Upper lobe of left lung (tissue), 4 donors: ENCODE results near the gene SOST.

Experiments used
- CTCF ChIP-seq, 6 experiments: fragments of 450-650 bp in 4 of 6; fragments of 200-600 bp in 2 of 6; sonication (generic) in 2 of 6; IDR thresholded peaks; one replicate each; pipeline ENCODE4 v1.5.1; 2016 to 2019; ENCODE audit warnings: antibody characterized with exemption in 6 of 6
- EP300 ChIP-seq, 4 donors: sonication (generic); formaldehyde crosslinking; IDR thresholded peaks; one replicate each; pipeline ENCODE4 v1.5.1; 2017; ENCODE audit warnings: antibody characterized with exemption in 4 of 4, control low read depth in 2 of 4
- POLR2A ChIP-seq, 4 donors: fragments of 450-650 bp; IDR thresholded peaks; one replicate each; pipeline ENCODE4 v1.5.1; 2016 to 2017; ENCODE audit warnings: antibody characterized with exemption in 4 of 4, mild to moderate bottlenecking in 2 of 4
- POLR2AphosphoS5 ChIP-seq, 2 donors: sonication (generic); formaldehyde crosslinking; IDR thresholded peaks; one replicate each; pipeline ENCODE4 v1.5.1; 2017; ENCODE audit warnings: antibody characterized with exemption in 2 of 2

- no peak for TF ChIP-seq POLR2AphosphoS5 (IDR thresholded peaks at IDR 0.05)
- TF ChIP-seq CTCF (IDR thresholded peaks at IDR 0.05) = no peak
- no peak for TF ChIP-seq POLR2A (IDR thresholded peaks at IDR 0.05)
- no peak for TF ChIP-seq EP300 (IDR thresholded peaks at IDR 0.05)
Measured at GRCh38 chr17:43710101-43710500, 48.5 kb downstream of the SOST start.
